Panc1 (cell line): Measurements from ENCODE around the gene TNIP1. TPM values are rescaled to one million over a fixed set of nuclear protein-coding genes. Genes with fewer than 3 reads are reported as not detected.

Experiments used
- ATAC-seq: fragments of 200-7000 bp; cut with Tn5 transposase; 2 replicates; pipeline ENCODE4 v1.9.1; 2020; ENCODE audit warnings: mild to moderate bottlenecking, moderate library complexity
- BruUV-seq: library from RNA; stranded (reverse); fragments of 400-500 nt; replicated peaks from 2 replicates; lab custom pipeline; 2021; lab: Mats Ljungman, UMichigan
- CTCF ChIA-PET: fragments of 300-600 bp; sonication (Branson Sonifier 250); formaldehyde crosslinking; loops from one replicate; lab custom pipeline; 2022; ENCODE audit warnings: antibody characterized with exemption; lab: Charles Lee
- POLR2A ChIA-PET: fragments of 300-600 bp; sonication (Branson Sonifier 250); formaldehyde crosslinking; loops from one replicate; lab custom pipeline; 2022; ENCODE audit warnings: antibody characterized with exemption; lab: Charles Lee
- DNase-seq: peaks from one replicate; pipeline ENCODE4 v3.0.0-alpha.2; 2010; ENCODE audit warnings: low read depth, low spot score
- H3K27ac ChIP-seq: 2 replicates; pipeline ENCODE4 v1.5.1; 2011; ENCODE audit warnings: mild to moderate bottlenecking, low read length, inconsistent platforms
- H3K27me3 ChIP-seq: fragments of 200-500 bp; sonication (Bioruptor generic); 2 replicates; pipeline ENCODE4 v1.6.0; 2014; ENCODE audit warnings: low read length, inconsistent platforms; ENCODE audit not compliant: control insufficient read depth, insufficient read depth
- H3K36me3 ChIP-seq: fragments of 200-500 bp; sonication (Bioruptor generic); 2 replicates; pipeline ENCODE4 v1.5.1; 2014; ENCODE audit warnings: inconsistent platforms, mild to moderate bottlenecking, low read length, moderate library complexity; ENCODE audit not compliant: control insufficient read depth, insufficient read depth
- H3K4me1 ChIP-seq: 2 replicates; pipeline ENCODE4 v1.5.1; 2011; ENCODE audit warnings: inconsistent platforms, mild to moderate bottlenecking, low read length, moderate library complexity; ENCODE audit not compliant: control insufficient read depth, insufficient read depth
- H3K4me3 ChIP-seq, 2 experiments: 2 replicates each; pipeline ENCODE4 v1.5.1; 2011 to 2012; ENCODE audit warnings: low read depth in 2 of 2, low read length in 2 of 2, mild to moderate bottlenecking in 2 of 2, inconsistent platforms in 1 of 2, moderate library complexity in 1 of 2
- H3K9me3 ChIP-seq: fragments of 200-500 bp; sonication (Bioruptor generic); 2 replicates; pipeline ENCODE4 v1.5.1; 2014; ENCODE audit warnings: low read depth, mild to moderate bottlenecking, inconsistent platforms, low read length, moderate library complexity; ENCODE audit not compliant: control insufficient read depth, insufficient read depth
- POLR2AphosphoS5 ChIP-seq: IDR thresholded peaks from 2 replicates; pipeline ENCODE4 v1.6.1; 2012; ENCODE audit warnings: mild to moderate bottlenecking, low read depth, low read length, moderate library complexity
- REST ChIP-seq, 2 experiments: IDR thresholded peaks; 2 replicates each; pipeline ENCODE4 v1.6.1; 2011 to 2012; ENCODE audit warnings: low read depth in 2 of 2, control low read depth in 1 of 2, low read length in 1 of 2, mild to moderate bottlenecking in 1 of 2, moderate library complexity in 1 of 2; ENCODE audit not compliant: insufficient read depth in 1 of 2
- SIN3A ChIP-seq: IDR thresholded peaks from 2 replicates; pipeline ENCODE4 v1.6.1; 2012; ENCODE audit warnings: low read depth, mild to moderate bottlenecking, low read length, moderate library complexity, borderline replicate concordance; ENCODE audit not compliant: insufficient read depth
- TCF7L2 ChIP-seq: IDR thresholded peaks from 2 replicates; pipeline ENCODE4 v1.6.1; 2011; ENCODE audit warnings: mild to moderate bottlenecking, low read depth, low read length, inconsistent platforms
- in situ Hi-C: cut with HindIII; loops from 2 replicates; pipeline ENCODE4 v1.10.0; 2016; ENCODE audit warnings: low sequenced_read_pairs, low pct_unique_long_range_greater_than_20kb
- intact Hi-C: fragments of 100-400 bp; cut with micrococcal nuclease; formaldehyde crosslinking; loops from one replicate; pipeline ENCODE4 v1.10.0; 2022; ENCODE audit not compliant: unreplicated experiment
- total RNA-seq: library from RNA; stranded (reverse); gene quantifications from one replicate; pipeline ENCODE4 v1.2.1, GENCODE V29; 2021; ENCODE audit not compliant: unreplicated experiment
- TF ChIP-seq, protein P1 (sequence below): fragments of 450-650 bp; IDR thresholded peaks from 2 replicates; pipeline ENCODE4 v1.5.1; 2017; ENCODE audit warnings: mild to moderate bottlenecking

Gene TNIP1
- total RNA-seq, 1 experiment from 2014 or later, result 81.9 TPM

GRCh38 chr5:151110122-151110681, 29.4 kb upstream of the TNIP1 start:
- no peaks in the 10 kb centered on the region for H3K9me3 ChIP-seq
- no peak overlapping the region for H3K4me3 ChIP-seq
- no TSS peak for BruUV-seq
- ChIA-PET POLR2A (no interaction called here), CTCF (no interaction called here)
- H3K36me3 ChIP-seq, result no peaks in the 10 kb centered on the region
- DNase-seq, result no peak
- no peaks in the 10 kb centered on the region for H3K27me3 ChIP-seq
- TF ChIP-seq REST (IDR thresholded peaks at IDR 0.05; ENCODE audit: insufficient read depth in 1 of 2, low read depth in 2 of 2, low read length in 1 of 2), result no peak
- TF ChIP-seq SIN3A, result no peak
- no peak for TF ChIP-seq TCF7L2
- TF ChIP-seq POLR2AphosphoS5, result no peak
- H3K27ac ChIP-seq, result no peak overlapping the region
- no peak for ATAC-seq
- no peaks in the 10 kb centered on the region for H3K4me1 ChIP-seq
- intact Hi-C loops, result no loop called here
- in situ Hi-C loops, result no loop called here

- H3K36me3 ChIP-seq, result no peaks in the 10 kb centered on the region
- ChIA-PET POLR2A (no interaction called here), CTCF (interaction anchor here (0.6 to 0.7 kb wide), 2 partner anchors 33 to 84 kb away, joined by 3 read pairs; no protein-coding TSS in a partner anchor)
- no peak overlapping the region for H3K4me3 ChIP-seq
- no peak overlapping the region for H3K27ac ChIP-seq
- TF ChIP-seq TCF7L2 (no peak), SIN3A (no peak), REST (IDR thresholded peaks at IDR 0.05; ENCODE audit: insufficient read depth in 1 of 2, low read depth in 2 of 2, low read length in 1 of 2) (no peak), POLR2AphosphoS5 (no peak)
- TF ChIP-seq, protein P1, sequence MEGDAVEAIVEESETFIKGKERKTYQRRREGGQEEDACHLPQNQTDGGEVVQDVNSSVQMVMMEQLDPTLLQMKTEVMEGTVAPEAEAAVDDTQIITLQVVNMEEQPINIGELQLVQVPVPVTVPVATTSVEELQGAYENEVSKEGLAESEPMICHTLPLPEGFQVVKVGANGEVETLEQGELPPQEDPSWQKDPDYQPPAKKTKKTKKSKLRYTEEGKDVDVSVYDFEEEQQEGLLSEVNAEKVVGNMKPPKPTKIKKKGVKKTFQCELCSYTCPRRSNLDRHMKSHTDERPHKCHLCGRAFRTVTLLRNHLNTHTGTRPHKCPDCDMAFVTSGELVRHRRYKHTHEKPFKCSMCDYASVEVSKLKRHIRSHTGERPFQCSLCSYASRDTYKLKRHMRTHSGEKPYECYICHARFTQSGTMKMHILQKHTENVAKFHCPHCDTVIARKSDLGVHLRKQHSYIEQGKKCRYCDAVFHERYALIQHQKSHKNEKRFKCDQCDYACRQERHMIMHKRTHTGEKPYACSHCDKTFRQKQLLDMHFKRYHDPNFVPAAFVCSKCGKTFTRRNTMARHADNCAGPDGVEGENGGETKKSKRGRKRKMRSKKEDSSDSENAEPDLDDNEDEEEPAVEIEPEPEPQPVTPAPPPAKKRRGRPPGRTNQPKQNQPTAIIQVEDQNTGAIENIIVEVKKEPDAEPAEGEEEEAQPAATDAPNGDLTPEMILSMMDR, result no peak
- intact Hi-C loops, result no loop called here
- DNase-seq (no peak), ATAC-seq (no peak)
- in situ Hi-C loops, result no loop called here
- no TSS peak for BruUV-seq
- no peaks in the 10 kb centered on the region for H3K27me3 ChIP-seq
- no peaks in the 10 kb centered on the region for H3K4me1 ChIP-seq
- no peaks in the 10 kb centered on the region for H3K9me3 ChIP-seq
These were observed 27.7 kb upstream of the TNIP1 start for GRCh38 chr5:151108566-151108965.
